ENCODE data around the gene MBD3.

The MBD3 gene

GRCh38 chr19:1598777-1599459 is 6.3 kb upstream of the MBD3 start:
- no peak for DNase-seq

GRCh38 chr19:1593501-1593772 is 772 bp upstream of the MBD3 start:
- no peak for DNase-seq

- peak; percentile 89 for DNase-seq
These were observed 476 bp downstream of the MBD3 start for GRCh38 chr19:1592024-1592754.

- peak; percentile 11 for DNase-seq
These were observed 1.1 kb downstream of the MBD3 start for GRCh38 chr19:1591421-1592023.

GRCh38 chr19:1590641-1591397 is 1.8 kb downstream of the MBD3 start:
- DNase-seq, result peak; percentile 40

- no peak for DNase-seq
These were observed 4.8 kb downstream of the MBD3 start for GRCh38 chr19:1587872-1588271.

- no peak for DNase-seq
These were observed 7.5 kb downstream of the MBD3 start for GRCh38 chr19:1585243-1585580.

- DNase-seq, result no peak
These were observed 8.0 kb downstream of the MBD3 start for GRCh38 chr19:1584500-1585242.

GRCh38 chr19:1582201-1582600 is 10.5 kb downstream of the MBD3 start:
- DNase-seq, result no peak

- no peak for DNase-seq
These were observed 11.7 kb downstream of the MBD3 start for GRCh38 chr19:1580957-1581356.

- no peak for DNase-seq
These were observed 12.3 kb downstream of the MBD3 start for GRCh38 chr19:1580382-1580781.

GRCh38 chr19:1579222-1579621 is 13.4 kb downstream of the MBD3 start:
- DNase-seq, result no peak

GRCh38 chr19:1577929-1578618 is 14.6 kb downstream of the MBD3 start:
- DNase-seq, result no peak

- DNase-seq, result no peak
These were observed 15.4 kb downstream of the MBD3 start for GRCh38 chr19:1577090-1577928.

GRCh38 chr19:1576242-1577089 is 16.2 kb downstream of the MBD3 start:
- DNase-seq, result no peak

GRCh38 chr19:1575323-1576241 is 17.1 kb downstream of the MBD3 start:
- DNase-seq, result no peak

- DNase-seq, result no peak
These were observed 18.1 kb downstream of the MBD3 start for GRCh38 chr19:1574354-1575136.

- no peak for DNase-seq
These were observed 19.9 kb downstream of the MBD3 start for GRCh38 chr19:1572795-1573194.

All from fibroblast of skin of back (primary cell).